ENCODE measurements around the gene HPSE2.

- TF ChIP-seq CTCF (IDR thresholded peaks at IDR 0.05) (no peak), REST (IDR thresholded peaks at IDR 0.05; ENCODE audit: insufficient read depth in 1 of 2, low read depth in 2 of 2, low read length in 1 of 2) (no peak), SIN3A (IDR thresholded peaks at IDR 0.05; ENCODE audit: borderline replicate concordance, insufficient read depth, low read depth, low read length) (no peak), POLR2AphosphoS5 (IDR thresholded peaks at IDR 0.05; ENCODE audit: low read depth, low read length) (no peak), TCF7L2 (IDR thresholded peaks at IDR 0.05; ENCODE audit: low read depth, low read length) (no peak)
Measured at GRCh38 chr10:98924526-98924925, 311.1 kb downstream of the HPSE2 start.
